ENCODE measurements around the gene THSD7B. TPM values are rescaled to one million over a fixed set of nuclear protein-coding genes. Genes with fewer than 3 reads are reported as not detected.

The THSD7B gene
- total and polyA plus RNA-seq, 2 of the 13 experiments (the other 11 are each of a cell fraction or from before 2014, with no cell fraction given), result 0.02 TPM; not detected in 1

GRCh38 chr2:137237055-137237454 lies 471.7 kb downstream of the THSD7B start (continued):
- no peak for TF ChIP-seq AHR (CRISPR knock-in tag; IDR thresholded peaks at IDR 0.05)
- no peak for TF ChIP-seq ZNF432 (CRISPR knock-in tag; IDR thresholded peaks at IDR 0.05; ENCODE audit: borderline replicate concordance)
- no peak for TF ChIP-seq KDM3A (CRISPR knock-in tag; IDR thresholded peaks at IDR 0.05; ENCODE audit: low read depth)

GRCh38 chr2:137238065-137238464 lies 472.7 kb downstream of the THSD7B start:
- FAIRE-seq, result no peak
- in situ Hi-C loops (cut with HindIII; ENCODE audit: extremely low pct_ligation_motif_present, low pct_unique_long_range_greater_than_20kb), result no loop called here
- no TSS peak for BruUV-seq (replicated peaks)

DNA sequence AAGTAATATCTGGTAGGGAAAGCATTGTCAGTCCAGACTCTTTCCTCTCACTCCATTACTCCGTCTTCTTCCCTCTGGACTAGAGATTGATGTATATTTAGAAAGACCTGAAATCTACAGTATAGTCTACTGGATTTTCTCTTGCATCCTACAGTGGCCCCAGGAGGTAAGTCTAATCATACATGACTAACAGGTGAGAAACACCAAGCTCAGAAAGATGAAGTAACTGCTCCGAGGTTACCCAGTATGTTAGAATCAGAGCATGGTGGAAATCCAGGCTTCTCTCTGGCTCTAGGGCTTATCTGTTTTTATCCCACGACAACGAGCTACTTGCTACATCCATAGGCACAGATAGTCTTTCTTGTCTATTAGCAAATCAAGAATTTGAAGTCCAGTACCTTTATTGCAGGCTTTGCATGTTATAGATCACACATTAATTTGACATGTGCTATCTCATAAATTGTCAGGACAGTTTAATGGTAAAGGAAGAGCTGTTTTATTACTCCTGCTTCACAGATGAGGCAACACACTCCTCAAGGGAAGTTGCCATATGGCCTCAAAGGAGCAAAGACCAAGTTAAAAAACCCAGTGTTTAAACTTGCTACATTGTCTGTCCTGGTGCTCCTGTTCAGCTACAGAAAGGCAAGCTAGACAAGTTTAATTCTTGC lies 484.3 kb downstream of the THSD7B start:
- DNase-seq (ENCODE audit: low spot score), result no peak
- WGBS (ENCODE audit: low lambda C conversion rate), result 2% methylated on average over 4 of the region's 4 CpGs
- Histone ChIP-seq H3K27me3 (ENCODE audit: control insufficient read depth in 1 of 2, insufficient read depth in 2 of 2, low read length in 2 of 2) (no peaks in the 10 kb centered on the region), H3K27ac (ENCODE audit: extremely low read length, insufficient read depth, low read length) (no peak overlapping the region), H3K4me2 (ENCODE audit: low read depth, low read length) (no peak overlapping the region), H2AFZ (ENCODE audit: low read length) (no peak overlapping the region), H4K20me1 (ENCODE audit: insufficient read depth, low read length) (no peaks in the 10 kb centered on the region), H3K9ac (ENCODE audit: insufficient read depth, low read depth, low read length) (no peak overlapping the region), H3K4me1 (ENCODE audit: insufficient read depth, low read length) (no peaks in the 10 kb centered on the region), H3K79me2 (ENCODE audit: insufficient read depth, low read length) (no peaks in the 10 kb centered on the region), H3K36me3 (replicated peaks in 1 of 2; ENCODE audit: control insufficient read depth in 1 of 2, insufficient read depth in 2 of 2, low read length in 2 of 2) (no peaks in the 10 kb centered on the region), H3K4me3 (replicated peaks in 1 of 3; ENCODE audit: insufficient read depth in 1 of 3, low read depth in 2 of 3, low read length in 3 of 3) (no peak overlapping the region), H3K9me3 (ENCODE audit: low read length) (no peaks in the 10 kb centered on the region)
- no peak for ATAC-seq
- ChIA-PET POLR2A (no interaction called here), CTCF (ENCODE audit: low intra/inter-chr PET ratio, low total read pairs) (no interaction called here)
- no peak for FAIRE-seq
- no TSS peak for BruUV-seq (replicated peaks)
- intact Hi-C loops (cut with micrococcal nuclease; ENCODE audit: unreplicated experiment), result no loop called here
- in situ Hi-C loops (cut with HindIII; ENCODE audit: extremely low pct_ligation_motif_present, low pct_unique_long_range_greater_than_20kb), result no loop called here
- TF ChIP-seq ZBTB3 (CRISPR knock-in tag; IDR thresholded peaks at IDR 0.05; ENCODE audit: borderline replicate concordance, low read depth) (no peak), ZNF781 (CRISPR knock-in tag; IDR thresholded peaks at IDR 0.05; ENCODE audit: borderline replicate concordance, not compliant biosample characterization) (no peak), ZBTB26 (CRISPR knock-in tag; IDR thresholded peaks at IDR 0.05; ENCODE audit: borderline replicate concordance) (no peak), EHMT2 (IDR thresholded peaks at IDR 0.05; ENCODE audit: borderline replicate concordance, low read depth, low read length) (no peak), DMAP1 (CRISPR knock-in tag; IDR thresholded peaks at IDR 0.05) (no peak), ATF5 (CRISPR knock-in tag; IDR thresholded peaks at IDR 0.05; ENCODE audit: low read depth) (no peak), ZNF605 (CRISPR knock-in tag; IDR thresholded peaks at IDR 0.05) (no peak), CHD2 (IDR thresholded peaks at IDR 0.05; ENCODE audit: low read depth, low read length) (no peak), KDM1A (CRISPR knock-in tag; IDR thresholded peaks at IDR 0.05) (no peak), ZNF232 (CRISPR knock-in tag; IDR thresholded peaks at IDR 0.05; ENCODE audit: borderline replicate concordance) (no peak), ZFYVE20 (CRISPR knock-in tag; IDR thresholded peaks at IDR 0.05; ENCODE audit: borderline replicate concordance, low read depth) (no peak), ZNF557 (CRISPR knock-in tag; IDR thresholded peaks at IDR 0.05) (no peak)

More at GRCh38 chr2:137238065-137238464, 472.7 kb downstream of the THSD7B start:
- H3K36me3 ChIP-seq (replicated peaks in 1 of 2; ENCODE audit: control insufficient read depth in 1 of 2, insufficient read depth in 2 of 2, low read length in 2 of 2), result no peaks in the 10 kb centered on the region
- ATAC-seq, result no peak
- intact Hi-C loops (cut with micrococcal nuclease; ENCODE audit: unreplicated experiment), result no loop called here
- POLR2A ChIA-PET, result no interaction called here
- H4K20me1 ChIP-seq (ENCODE audit: insufficient read depth, low read length), result no peaks in the 10 kb centered on the region
- H3K79me2 ChIP-seq (ENCODE audit: insufficient read depth, low read length), result no peaks in the 10 kb centered on the region
- no peaks in the 10 kb centered on the region for H3K9me3 ChIP-seq (ENCODE audit: low read length)
- no peak overlapping the region for H3K9ac ChIP-seq (ENCODE audit: insufficient read depth, low read depth, low read length)
- WGBS (ENCODE audit: low lambda C conversion rate), result 56% methylated on average over 3 of the region's 3 CpGs
- no peak overlapping the region for H3K4me3 ChIP-seq (replicated peaks in 1 of 3; ENCODE audit: insufficient read depth in 1 of 3, low read depth in 2 of 3, low read length in 3 of 3)
- no peak for DNase-seq (ENCODE audit: low spot score)
- TF ChIP-seq ZNF3 (CRISPR knock-in tag; IDR thresholded peaks at IDR 0.05) (no peak), ZFAT (CRISPR knock-in tag; conservative IDR thresholded peaks at IDR 0.05) (no peak), CEBPB (IDR thresholded peaks at IDR 0.05; ENCODE audit: borderline replicate concordance, low read depth, low read length) (0 out of 2 replicates have a peak, but pooled peaks have one; percentile 1), ZNF20 (CRISPR knock-in tag; IDR thresholded peaks at IDR 0.05) (no peak)
- no peaks in the 10 kb centered on the region for H3K27me3 ChIP-seq (ENCODE audit: control insufficient read depth in 1 of 2, insufficient read depth in 2 of 2, low read length in 2 of 2)
- CTCF ChIA-PET (ENCODE audit: low intra/inter-chr PET ratio, low total read pairs), result no interaction called here
- no peak overlapping the region for H3K27ac ChIP-seq (ENCODE audit: extremely low read length, insufficient read depth, low read length)
- no peak overlapping the region for H2AFZ ChIP-seq (ENCODE audit: low read length)
- H3K4me1 ChIP-seq (ENCODE audit: insufficient read depth, low read length), result no peaks in the 10 kb centered on the region
- H3K4me2 ChIP-seq (ENCODE audit: low read depth, low read length), result no peak overlapping the region

Data from HepG2 (cell line).